Measurements from ENCODE around the gene MS4A18.

Gene MS4A18

DNA sequence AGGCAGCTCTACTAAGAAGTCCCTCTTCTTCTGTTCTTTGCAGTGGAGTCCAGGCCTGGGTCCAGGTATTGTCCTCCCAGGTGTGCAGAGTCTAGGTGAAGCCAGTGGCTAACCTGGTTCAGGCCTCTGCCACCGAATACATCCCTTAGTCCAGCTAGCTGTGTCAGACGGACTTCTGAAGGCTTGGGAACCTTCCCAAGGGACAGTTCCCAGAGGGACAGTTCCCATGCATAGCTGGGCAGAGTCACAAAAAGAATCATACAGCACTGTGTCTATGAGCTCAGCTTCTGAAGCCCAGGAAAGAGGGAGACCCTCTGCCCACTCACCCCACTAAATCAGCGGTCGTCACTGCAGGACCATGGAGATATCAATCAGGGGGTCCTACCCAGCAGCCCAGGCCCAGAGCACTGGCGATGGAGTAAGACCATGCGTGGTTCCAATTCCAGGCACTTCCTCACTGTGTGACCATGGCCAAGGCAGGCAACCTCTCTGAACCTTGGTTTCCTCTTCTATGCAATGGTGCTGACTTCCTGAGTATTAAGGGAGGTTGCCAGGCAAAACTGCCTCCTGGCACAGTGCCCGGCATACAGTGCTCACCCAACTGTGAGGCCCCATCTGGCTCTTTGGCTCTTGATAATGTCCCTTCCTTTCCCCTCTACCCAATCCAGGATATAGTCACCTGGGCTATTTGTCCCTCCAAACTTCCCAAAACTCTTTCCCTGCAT, 64.0 kb downstream of the MS4A18 start:
- DNase-seq (ENCODE audit: low spot score) = no peak

DNA sequence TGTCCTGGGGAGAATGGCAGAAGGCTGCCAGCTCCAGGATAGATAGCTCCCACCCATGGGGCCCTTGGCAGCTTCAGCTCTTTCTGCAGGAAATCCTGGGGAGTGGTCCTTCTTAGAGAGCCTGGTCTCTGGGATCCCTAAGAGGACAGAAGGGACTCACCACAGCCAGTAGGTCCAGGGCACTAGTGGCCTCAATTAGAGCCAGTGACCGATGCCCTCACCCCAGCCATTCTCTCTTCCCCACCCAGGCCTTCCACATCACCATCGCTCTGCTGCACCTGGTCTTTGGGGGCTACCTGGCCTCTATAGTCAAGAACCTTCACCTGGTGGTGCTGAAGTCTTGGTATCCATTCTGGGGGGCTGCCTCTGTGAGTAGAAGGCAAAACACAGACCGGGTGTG, 66.2 kb downstream of the MS4A18 start:
- DNase-seq (ENCODE audit: low spot score) = no peak

GRCh38 chr11:60791153-60791933, 66.8 kb downstream of the MS4A18 start:
- DNase-seq (ENCODE audit: low spot score) = no peak

DNA sequence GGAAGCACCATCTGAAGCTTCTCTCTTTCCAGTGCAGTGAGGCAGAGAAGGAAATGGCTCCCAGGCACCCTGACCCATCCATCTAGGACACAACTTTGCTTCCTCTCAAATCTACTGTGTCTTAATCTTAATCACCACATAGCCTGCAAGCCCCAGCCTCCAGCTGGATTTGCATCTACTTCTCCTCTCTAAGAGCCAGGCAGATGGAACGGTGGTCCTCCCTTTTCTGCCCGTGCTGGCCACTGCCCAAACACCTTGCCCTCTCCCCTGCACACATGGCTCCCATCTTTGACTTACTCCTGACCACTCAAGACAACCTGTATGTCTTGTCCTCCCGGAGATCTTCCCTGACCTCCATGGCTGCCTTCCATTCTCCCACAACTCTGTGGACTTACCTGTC, 68.0 kb downstream of the MS4A18 start:
- DNase-seq (ENCODE audit: low spot score) = no peak
